Ishikawa (cell line): Measurements from ENCODE around the gene ARG2.

ENCODE experiments used
- CEBPB ChIP-seq: IDR thresholded peaks from 2 replicates; pipeline ENCODE4 v1.6.1; 2012
- CREB1 ChIP-seq: IDR thresholded peaks from 2 replicates; pipeline ENCODE4 v1.6.1; 2012; ENCODE audit warnings: low read depth
- EGR1 ChIP-seq: IDR thresholded peaks from 2 replicates; pipeline ENCODE4 v1.6.1; 2012
- EP300 ChIP-seq: IDR thresholded peaks from 2 replicates; pipeline ENCODE4 v1.6.1; 2012; ENCODE audit warnings: borderline replicate concordance
- FOXM1 ChIP-seq: IDR thresholded peaks from 2 replicates; pipeline ENCODE4 v1.6.1; 2012; ENCODE audit warnings: low read depth, borderline replicate concordance
- NFIC ChIP-seq: IDR thresholded peaks from 2 replicates; pipeline ENCODE4 v1.6.1; 2012
- RAD21 ChIP-seq: IDR thresholded peaks from 2 replicates; pipeline ENCODE4 v1.6.1; 2012; ENCODE audit warnings: low read depth
- TAF1 ChIP-seq: IDR thresholded peaks from 2 replicates; pipeline ENCODE4 v1.6.1; 2012; ENCODE audit warnings: low read depth, mild to moderate bottlenecking
- TCF12 ChIP-seq: IDR thresholded peaks from 2 replicates; pipeline ENCODE4 v1.6.1; 2012; ENCODE audit warnings: low read depth
- TEAD4 ChIP-seq: IDR thresholded peaks from 2 replicates; pipeline ENCODE4 v1.6.1; 2012
- YY1 ChIP-seq: IDR thresholded peaks from 2 replicates; pipeline ENCODE4 v1.6.1; 2012; ENCODE audit warnings: low read depth
- ZBTB7A ChIP-seq: IDR thresholded peaks from 2 replicates; pipeline ENCODE4 v1.6.1; 2012; ENCODE audit warnings: low read depth
- TF ChIP-seq, protein P1 (sequence below): IDR thresholded peaks from 2 replicates; pipeline ENCODE4 v1.6.1; 2012
- TF ChIP-seq, protein P2 (sequence below): IDR thresholded peaks from 2 replicates; pipeline ENCODE4 v1.6.1; 2012; ENCODE audit warnings: low read depth, mild to moderate bottlenecking
- TF ChIP-seq, protein P3 (sequence below): IDR thresholded peaks from 2 replicates; pipeline ENCODE4 v1.6.1; 2012

The ARG2 gene

DNA sequence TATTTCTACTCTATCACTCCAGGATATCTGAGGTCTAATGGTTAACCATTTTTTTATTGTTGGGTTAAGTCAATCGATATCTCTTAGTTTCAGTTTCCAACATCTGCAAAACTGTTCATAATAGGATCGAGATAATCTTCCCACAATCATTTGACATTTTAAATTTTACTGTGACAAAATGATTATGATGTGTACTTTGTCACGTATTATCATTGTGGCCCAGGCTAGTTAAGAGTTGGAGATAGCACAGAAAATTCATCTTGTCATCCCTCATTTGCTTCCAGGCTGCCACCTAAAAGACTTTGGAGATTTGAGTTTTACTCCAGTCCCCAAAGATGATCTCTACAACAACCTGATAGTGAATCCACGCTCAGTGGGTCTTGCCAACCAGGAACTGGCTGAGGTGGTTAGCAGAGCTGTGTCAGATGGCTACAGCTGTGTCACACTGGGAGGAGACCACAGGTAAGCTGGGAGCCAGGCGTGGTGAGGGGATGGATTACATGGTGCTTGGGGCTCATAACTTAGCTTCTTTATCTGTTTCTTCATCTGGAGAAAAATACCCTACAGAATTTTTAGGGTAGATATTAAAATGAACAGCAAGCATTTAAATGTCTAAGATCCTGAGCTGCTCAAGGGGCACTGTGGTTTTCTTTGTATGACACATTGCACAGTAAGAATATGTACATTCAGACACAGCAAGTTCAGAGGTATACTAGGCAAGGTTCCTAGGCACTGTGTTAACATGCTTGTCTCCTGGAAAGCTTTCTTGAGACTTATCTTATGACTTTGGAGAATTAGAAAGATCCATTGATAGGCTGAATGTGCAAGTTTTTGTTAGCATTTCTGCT is 22.4 kb downstream of the ARG2 start:
- TF ChIP-seq TCF12 (no peak), CEBPB (no peak), ZBTB7A (no peak), EP300 (no peak), NFIC (no peak), FOXM1 (no peak), RAD21 (no peak), YY1 (no peak), EGR1 (no peak), TEAD4 (no peak), CREB1 (no peak), TAF1 (no peak)
- TF ChIP-seq, protein P1, sequence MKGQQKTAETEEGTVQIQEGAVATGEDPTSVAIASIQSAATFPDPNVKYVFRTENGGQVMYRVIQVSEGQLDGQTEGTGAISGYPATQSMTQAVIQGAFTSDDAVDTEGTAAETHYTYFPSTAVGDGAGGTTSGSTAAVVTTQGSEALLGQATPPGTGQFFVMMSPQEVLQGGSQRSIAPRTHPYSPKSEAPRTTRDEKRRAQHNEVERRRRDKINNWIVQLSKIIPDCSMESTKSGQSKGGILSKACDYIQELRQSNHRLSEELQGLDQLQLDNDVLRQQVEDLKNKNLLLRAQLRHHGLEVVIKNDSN, result no peak
- TF ChIP-seq, protein P2, sequence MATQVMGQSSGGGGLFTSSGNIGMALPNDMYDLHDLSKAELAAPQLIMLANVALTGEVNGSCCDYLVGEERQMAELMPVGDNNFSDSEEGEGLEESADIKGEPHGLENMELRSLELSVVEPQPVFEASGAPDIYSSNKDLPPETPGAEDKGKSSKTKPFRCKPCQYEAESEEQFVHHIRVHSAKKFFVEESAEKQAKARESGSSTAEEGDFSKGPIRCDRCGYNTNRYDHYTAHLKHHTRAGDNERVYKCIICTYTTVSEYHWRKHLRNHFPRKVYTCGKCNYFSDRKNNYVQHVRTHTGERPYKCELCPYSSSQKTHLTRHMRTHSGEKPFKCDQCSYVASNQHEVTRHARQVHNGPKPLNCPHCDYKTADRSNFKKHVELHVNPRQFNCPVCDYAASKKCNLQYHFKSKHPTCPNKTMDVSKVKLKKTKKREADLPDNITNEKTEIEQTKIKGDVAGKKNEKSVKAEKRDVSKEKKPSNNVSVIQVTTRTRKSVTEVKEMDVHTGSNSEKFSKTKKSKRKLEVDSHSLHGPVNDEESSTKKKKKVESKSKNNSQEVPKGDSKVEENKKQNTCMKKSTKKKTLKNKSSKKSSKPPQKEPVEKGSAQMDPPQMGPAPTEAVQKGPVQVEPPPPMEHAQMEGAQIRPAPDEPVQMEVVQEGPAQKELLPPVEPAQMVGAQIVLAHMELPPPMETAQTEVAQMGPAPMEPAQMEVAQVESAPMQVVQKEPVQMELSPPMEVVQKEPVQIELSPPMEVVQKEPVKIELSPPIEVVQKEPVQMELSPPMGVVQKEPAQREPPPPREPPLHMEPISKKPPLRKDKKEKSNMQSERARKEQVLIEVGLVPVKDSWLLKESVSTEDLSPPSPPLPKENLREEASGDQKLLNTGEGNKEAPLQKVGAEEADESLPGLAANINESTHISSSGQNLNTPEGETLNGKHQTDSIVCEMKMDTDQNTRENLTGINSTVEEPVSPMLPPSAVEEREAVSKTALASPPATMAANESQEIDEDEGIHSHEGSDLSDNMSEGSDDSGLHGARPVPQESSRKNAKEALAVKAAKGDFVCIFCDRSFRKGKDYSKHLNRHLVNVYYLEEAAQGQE, result no peak
- TF ChIP-seq, protein P3, sequence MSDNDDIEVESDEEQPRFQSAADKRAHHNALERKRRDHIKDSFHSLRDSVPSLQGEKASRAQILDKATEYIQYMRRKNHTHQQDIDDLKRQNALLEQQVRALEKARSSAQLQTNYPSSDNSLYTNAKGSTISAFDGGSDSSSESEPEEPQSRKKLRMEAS, result no peak

DNA sequence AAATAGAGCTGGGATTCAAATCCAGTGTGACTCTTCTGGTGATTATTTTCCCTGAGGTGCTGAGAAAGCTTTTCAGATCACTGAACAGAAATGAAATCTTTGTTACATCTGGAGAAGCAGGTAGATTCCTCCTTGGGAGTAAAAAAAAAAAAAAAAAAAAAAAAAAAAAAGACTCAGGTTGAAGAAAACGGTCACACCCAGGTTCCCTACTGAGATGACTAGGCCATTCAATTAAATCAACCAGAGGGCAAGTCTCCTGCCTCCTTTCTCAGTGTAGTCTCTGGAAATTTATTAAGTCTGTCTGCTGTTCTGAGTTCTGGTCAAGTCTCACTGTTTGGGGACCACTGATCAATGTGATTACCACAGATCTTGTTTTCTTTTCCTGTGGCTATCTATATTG is 24.0 kb downstream of the ARG2 start:
- TF ChIP-seq FOXM1 (no peak), TEAD4 (no peak), RAD21 (no peak), EP300 (no peak), NFIC (no peak), YY1 (no peak), CEBPB (no peak), TCF12 (no peak), CREB1 (no peak), ZBTB7A (no peak), EGR1 (no peak)
- TF ChIP-seq, protein P3, result no peak
- TF ChIP-seq, protein P1, result no peak

DNA sequence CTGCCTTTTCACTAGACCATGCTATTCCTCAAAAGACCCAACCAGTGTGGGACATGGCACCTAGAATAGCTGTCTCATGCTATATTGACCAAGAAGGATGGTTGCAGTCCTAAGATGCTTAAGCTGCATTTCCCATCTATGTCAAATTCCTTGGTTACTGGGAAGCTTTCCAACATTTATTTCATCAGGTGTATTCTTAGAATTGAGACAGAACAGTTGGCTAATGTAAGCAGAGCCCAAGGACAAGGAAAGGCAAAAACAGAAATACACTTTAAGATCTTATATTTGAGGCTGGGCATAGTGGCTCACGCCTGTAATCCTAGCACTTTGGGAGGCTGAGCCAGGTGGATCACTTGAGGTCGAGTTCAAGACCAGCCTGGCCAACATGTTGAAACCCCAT is 24.7 kb downstream of the ARG2 start:
- TF ChIP-seq RAD21 (no peak), ZBTB7A (no peak), YY1 (no peak), EP300 (no peak)
- TF ChIP-seq, protein P1, result no peak

DNA sequence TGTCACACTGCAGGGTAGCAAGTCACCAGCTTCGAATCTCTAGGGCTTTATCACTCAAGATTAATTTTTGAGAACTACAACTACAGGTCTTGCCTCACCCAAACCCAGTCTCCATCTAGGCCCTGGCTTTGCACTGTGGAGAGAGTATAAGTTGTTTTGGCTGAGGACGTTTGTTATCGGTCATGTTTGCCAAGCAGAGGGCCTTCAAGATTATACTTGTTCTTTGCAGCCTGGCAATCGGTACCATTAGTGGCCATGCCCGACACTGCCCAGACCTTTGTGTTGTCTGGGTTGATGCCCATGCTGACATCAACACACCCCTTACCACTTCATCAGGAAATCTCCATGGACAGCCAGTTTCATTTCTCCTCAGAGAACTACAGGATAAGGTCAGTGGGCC is 25.7 kb downstream of the ARG2 start:
- TF ChIP-seq, protein P3, result no peak
- TF ChIP-seq, protein P2, result no peak
- TF ChIP-seq TAF1, result no peak
- TF ChIP-seq YY1, result no peak
- TF ChIP-seq TEAD4, result no peak
- TF ChIP-seq CEBPB, result no peak
- no peak for TF ChIP-seq EGR1
- TF ChIP-seq, protein P1, result no peak
- TF ChIP-seq ZBTB7A, result no peak
- no peak for TF ChIP-seq CREB1

DNA sequence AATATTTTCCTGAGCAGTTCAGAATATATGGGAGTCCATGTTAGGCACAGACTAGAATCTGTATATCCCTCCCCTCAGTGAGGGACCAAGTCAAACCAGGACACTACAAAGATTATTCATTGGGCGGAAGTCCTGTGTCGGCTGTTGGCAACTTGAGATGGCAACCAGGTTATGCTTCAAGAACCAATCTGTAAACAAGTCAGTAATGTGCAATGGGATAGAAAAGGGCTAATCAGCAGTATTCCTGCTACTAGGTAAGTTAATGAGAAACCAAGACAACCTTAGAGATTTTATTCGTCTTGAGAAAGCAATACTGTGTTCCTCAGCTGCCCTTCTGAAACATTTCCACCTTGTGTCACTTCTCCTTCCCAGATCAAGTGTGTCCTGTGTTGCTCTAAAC is 26.4 kb downstream of the ARG2 start:
- TF ChIP-seq EP300 (no peak), TCF12 (no peak), CEBPB (no peak), EGR1 (no peak), TEAD4 (no peak), ZBTB7A (no peak), NFIC (no peak), YY1 (no peak), FOXM1 (no peak)
- TF ChIP-seq, protein P3, result no peak
